HS-5 (cell line): ENCODE measurements around the gene ZBTB32.
"Not testable (repeated sequence)": the region's sequence is repeated elsewhere in the genome, so short reads cannot be mapped to it uniquely, and the experiment has no call there.

Experiments used
- DNase-seq: peaks from one replicate; pipeline ENCODE4 v3.0.0-alpha.2; 2012; ENCODE audit warnings: low read depth

Gene ZBTB32

GRCh38 chr19:35704218-35704617 is at the start of gene ZBTB32:
Gene ZBTB32 (plus strand): TSS chr19:35704558. CDS start chr19:35714627, 10,069 bp downstream.
- DNase-seq = no peak

DNA sequence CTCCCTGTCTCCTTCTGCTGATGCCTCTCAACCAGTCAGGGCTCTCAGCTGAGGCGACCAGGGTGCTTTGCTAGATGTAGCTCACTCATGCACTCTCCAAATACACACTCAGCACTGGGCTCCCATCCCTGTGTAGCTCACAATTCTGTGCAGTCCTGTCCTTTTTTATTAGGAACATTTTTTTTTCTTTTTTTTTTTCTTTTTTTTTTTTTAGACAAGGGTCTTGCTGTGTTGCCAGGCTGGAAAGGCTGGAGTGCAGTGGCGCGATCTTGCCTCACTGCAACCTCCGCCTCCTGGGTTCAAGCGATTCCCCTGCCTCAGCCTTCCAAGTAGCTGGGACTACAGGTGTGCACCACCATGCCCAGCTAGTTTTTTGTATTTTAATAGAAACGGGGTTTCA is 49.5 kb upstream of the ZBTB32 start:
- not testable (repeated sequence) for DNase-seq

- no peak for DNase-seq
Observed at GRCh38 chr19:35655600-35655999, 48.8 kb upstream of the ZBTB32 start.

GRCh38 chr19:35656700-35657099 is 47.7 kb upstream of the ZBTB32 start:
- DNase-seq = no peak

- DNase-seq = no peak
Observed at GRCh38 chr19:35657904-35658700, 46.3 kb upstream of the ZBTB32 start.

GRCh38 chr19:35661995-35662340 is 42.4 kb upstream of the ZBTB32 start:
- DNase-seq = no peak

GRCh38 chr19:35663981-35664380 is 40.4 kb upstream of the ZBTB32 start:
- no peak for DNase-seq

DNA sequence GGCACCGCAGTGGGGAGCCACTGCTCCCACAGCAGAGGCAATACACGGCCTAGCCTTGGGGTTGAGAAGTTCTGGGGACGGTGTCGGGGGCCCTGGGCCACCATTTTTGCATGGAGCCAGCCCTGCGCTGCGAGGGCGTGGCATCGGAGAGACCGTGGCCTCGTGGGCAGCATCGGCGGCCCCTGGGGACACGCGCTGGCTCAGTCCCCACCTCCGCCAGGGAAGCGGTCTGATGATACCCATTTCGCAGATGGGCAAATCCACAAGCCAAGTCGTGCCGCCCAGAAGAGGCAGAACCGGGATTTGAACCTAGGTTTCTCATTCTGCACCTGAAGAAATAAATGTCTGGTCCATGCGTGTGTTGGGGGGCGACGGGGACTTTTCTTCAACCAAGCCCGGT is 39.2 kb upstream of the ZBTB32 start:
- no peak for DNase-seq

DNA sequence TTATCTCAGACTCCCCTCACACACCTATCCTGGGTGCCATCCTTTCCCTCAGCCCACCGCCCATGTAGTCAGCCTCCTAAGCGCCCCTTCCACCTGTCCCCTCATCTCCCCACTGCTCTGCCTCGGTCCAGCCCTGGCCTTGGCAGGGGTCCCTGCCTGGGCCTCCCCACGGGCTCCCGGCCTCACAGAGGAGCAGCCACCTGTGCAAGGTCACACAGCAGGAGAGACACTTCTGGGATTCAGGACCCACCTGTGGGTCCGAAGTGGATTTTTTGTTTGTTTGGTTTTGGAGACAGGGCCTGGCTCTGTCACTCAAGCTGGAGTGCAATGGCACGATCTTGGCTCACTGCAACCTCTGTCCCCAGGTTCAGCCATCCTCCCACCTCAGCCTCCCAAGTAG is 38.8 kb upstream of the ZBTB32 start:
- no peak for DNase-seq

- DNase-seq = no peak
Observed at GRCh38 chr19:35666251-35666913, 38.0 kb upstream of the ZBTB32 start, which contains the start of gene UPK1A. Gene UPK1A (plus strand): TSS chr19:35666517. CDS start chr19:35666813, 296 bp downstream.

DNA sequence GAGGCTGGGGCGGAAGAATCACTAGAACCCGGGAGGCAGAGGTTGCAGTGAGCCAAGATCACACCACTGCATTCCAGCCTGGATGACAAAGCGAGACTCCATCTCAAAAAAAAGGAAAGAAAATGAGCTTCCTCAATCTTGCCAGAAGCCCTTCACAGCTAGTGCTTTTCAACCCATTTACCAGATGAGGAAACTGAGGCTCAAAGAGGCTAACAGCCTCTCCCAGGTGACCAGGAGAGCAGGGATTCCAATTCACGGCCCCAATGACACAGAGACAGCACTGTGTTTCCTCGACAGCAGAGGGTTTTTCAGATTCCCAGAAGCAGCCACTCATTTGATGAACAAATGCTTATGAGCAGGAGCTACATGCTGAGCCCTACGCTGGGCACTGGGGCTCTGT is 34.8 kb upstream of the ZBTB32 start:
- no peak for DNase-seq

- no peak for DNase-seq
Observed at GRCh38 chr19:35669974-35670373, 34.4 kb upstream of the ZBTB32 start.

GRCh38 chr19:35670686-35671085 is 33.7 kb upstream of the ZBTB32 start:
- DNase-seq = no peak

DNA sequence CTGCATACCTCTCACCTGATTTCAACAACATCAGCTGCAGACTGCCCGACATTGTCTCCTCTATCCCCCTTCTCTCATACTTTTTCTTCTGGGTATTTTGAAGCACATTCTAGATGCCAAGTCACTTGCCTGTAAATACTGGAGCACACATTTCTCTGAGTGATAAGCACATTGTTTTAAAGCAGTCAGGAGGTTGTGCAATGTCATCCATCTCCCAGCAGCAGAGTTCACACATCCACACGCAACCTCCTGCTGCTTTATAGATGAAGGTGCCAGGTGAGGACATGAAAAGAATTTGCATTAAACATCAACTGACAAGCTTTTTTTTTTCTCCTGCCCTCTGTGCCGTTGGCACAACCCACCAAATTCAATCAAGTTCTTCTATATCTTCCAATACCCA is 32.5 kb upstream of the ZBTB32 start:
- no peak for DNase-seq

- DNase-seq = peak; percentile 42
Observed at GRCh38 chr19:35673121-35673804, 31.1 kb upstream of the ZBTB32 start.

DNA sequence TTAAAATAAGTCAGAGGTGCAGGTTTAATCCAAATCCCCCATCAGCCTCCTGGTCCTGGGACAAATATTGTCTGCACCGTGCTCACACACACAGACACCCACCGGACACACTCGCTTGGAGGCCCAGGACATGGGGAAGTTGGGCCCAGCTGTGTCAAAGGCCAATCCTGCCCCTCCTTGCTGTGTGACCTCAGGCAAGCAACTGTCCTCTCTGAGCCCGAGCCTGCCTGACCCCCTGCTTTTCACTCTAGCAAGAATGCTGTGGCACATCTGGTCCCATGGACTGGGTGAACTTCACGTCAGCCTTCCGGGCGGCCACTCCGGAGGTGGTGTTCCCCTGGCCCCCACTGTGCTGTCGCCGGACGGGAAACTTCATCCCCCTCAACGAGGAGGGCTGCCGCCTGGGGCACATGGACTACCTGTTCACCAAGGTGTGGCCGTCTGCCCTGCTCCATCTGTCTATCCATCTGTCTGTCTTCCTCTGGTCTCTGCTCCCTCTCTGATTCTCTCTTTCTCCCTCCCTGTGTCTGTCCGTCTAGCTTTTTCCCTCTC is 28.7 kb upstream of the ZBTB32 start:
- no peak for DNase-seq

GRCh38 chr19:35689836-35690235 is 14.5 kb upstream of the ZBTB32 start:
- DNase-seq = no peak

DNA sequence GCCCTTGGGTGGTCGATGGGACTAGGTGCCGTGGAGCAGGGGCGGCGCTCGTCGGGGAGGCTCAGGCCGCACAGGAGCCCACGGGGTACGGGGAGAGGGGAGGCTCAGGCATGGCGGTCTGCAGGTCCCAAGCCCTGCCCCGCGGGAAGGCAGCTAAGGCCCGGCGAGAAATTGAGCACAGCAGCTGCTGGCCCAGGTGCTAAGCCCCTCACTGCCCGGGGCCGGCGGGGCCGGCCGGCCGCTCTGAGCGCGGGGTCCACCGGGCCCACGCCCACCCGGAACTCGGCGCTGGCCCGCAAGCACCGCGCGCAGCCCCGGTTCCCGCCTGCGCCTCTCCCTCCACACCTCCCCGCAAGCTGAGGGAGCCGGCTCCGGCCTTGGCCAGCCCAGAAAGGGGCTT is 13.3 kb upstream of the ZBTB32 start:
- DNase-seq = not testable (repeated sequence)

DNA sequence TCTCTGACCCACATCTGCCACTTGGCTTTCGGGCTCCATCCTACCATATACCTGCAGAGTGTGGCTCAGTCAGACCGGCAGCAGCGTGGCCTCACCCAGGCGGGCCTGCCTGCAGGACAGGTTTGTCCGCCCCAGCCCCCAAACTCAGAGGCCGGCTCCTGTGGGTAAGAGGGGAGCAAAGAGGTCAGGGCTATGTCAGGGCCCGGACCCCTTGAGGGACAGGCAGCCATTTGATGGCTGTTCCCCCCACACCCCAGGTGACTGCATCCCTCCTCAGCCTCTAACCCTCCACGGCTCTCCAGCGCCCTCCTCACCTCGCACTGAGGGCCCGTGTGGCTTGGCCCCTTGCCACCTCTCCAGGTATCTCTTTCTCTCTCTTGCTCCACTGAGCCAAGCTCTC is 12.3 kb upstream of the ZBTB32 start:
- no peak for DNase-seq

- no peak for DNase-seq
Observed at GRCh38 chr19:35693422-35693821, 10.9 kb upstream of the ZBTB32 start.

DNA sequence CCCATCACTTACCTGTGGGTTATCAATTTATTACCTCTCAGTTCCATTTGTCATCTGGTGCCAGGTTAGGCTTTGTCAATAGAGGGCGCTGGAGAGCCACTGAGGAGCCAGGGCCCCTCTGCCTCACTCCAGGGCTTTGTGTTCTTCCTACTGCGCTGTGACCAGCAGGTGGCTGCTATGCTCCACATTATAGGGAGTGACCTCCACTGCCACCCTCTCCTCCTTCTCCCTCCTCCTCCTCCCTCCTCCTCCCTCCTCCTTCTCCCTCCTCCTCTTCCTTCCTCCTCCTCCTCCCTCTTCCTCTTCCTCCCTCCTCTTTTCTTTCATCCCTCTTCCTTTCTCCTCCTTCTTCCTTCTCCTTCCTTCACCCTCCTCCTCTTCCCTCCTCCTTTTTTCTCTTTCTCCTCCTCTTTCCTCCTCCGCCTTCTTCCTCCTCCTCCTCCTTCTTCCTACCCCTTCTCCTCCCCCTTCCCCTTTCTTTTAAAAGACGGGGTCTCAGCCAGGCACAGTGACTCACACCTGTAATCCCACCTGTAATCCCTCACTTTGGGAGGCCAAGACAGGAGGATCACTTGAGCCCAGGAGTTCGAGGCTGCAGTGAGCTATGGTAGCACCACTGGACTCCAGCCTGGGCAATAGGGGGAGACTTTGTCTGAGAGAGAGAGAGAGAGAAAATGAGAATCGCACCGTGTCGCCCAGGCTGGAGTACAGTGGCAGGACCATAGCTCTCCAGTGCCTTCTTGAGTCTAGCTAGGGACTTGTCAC is 10.3 kb upstream of the ZBTB32 start:
- DNase-seq = peak; percentile 54

- no peak for DNase-seq
Observed at GRCh38 chr19:35695895-35696422, 8.4 kb upstream of the ZBTB32 start.
